HepG2 (cell line): ENCODE results near the gene RAD18. TPM values are rescaled to one million over a fixed set of nuclear protein-coding genes. Genes with fewer than 3 reads are reported as not detected.

Experiments
- ATAC-seq: fragments of 200-7000 bp; cut with Tn5 transposase; 3 replicates; pipeline ENCODE4 v1.9.1; 2020; ENCODE audit warnings: mild to moderate bottlenecking, moderate library complexity
- BruUV-seq: library from RNA; stranded (reverse); fragments of 400-500 nt; replicated peaks from 2 replicates; lab custom pipeline; 2021; lab: Mats Ljungman, UMichigan
- CTCF ChIA-PET: fragments of 300-600 bp; formaldehyde crosslinking; extraction: SDS; loops from one replicate; lab custom pipeline; 2021; ENCODE audit warnings: low total read pairs, inconsistent platforms, low intra/inter-chr PET ratio; lab: Yijun Ruan, JAX
- POLR2A ChIA-PET: fragments of 350-600 bp; sonication (Branson Sonifier 250); formaldehyde crosslinking; loops from one replicate; lab custom pipeline; 2020; ENCODE audit warnings: antibody characterized with exemption, inconsistent platforms; lab: Yijun Ruan, JAX
- DNase-seq: peaks from one replicate; pipeline ENCODE4 v3.0.0-alpha.2; 2015; ENCODE audit warnings: low spot score
- FAIRE-seq: peaks from 3 replicates; lab custom pipeline; 2011; peaks lifted over from hg19 to GRCh38; lab: Jason Lieb, UNC
- H2AFZ ChIP-seq: one replicate; pipeline ENCODE4 v1.6.1; 2011; ENCODE audit warnings: low read length, inconsistent platforms
- H3K27ac ChIP-seq: fragments of 300-600 bp; 3 replicates; pipeline ENCODE4 v1.8.0; 2011; ENCODE audit warnings: mixed run types, mild to moderate bottlenecking, mixed read lengths, low read length, inconsistent platforms; ENCODE audit not compliant: insufficient read depth; ENCODE audit errors: extremely low read length
- H3K27me3 ChIP-seq, 2 experiments: fragments of 200-600 bp in 1 of 2; 2 replicates in 1 of 2; 3 replicates in 1 of 2; pipeline versions ENCODE4 v1.6.0 to v1.8.0; 2011; ENCODE audit warnings: low read length in 2 of 2, mild to moderate bottlenecking in 2 of 2, moderate library complexity in 2 of 2, inconsistent platforms in 1 of 2; ENCODE audit not compliant: insufficient read depth in 2 of 2, control insufficient read depth in 1 of 2
- H3K36me3 ChIP-seq, 2 experiments: fragments of 200-600 bp in 1 of 2; replicated peaks in 1 of 2; 2 replicates in 1 of 2; 3 replicates in 1 of 2; pipeline versions ENCODE4 v1.5.1 to v1.8.0; 2011; ENCODE audit warnings: low read length in 2 of 2, inconsistent platforms in 1 of 2; ENCODE audit not compliant: insufficient read depth in 2 of 2, control insufficient read depth in 1 of 2
- H3K4me1 ChIP-seq: 2 replicates; pipeline ENCODE4 v1.5.1; 2012; ENCODE audit warnings: low read length, inconsistent platforms; ENCODE audit not compliant: insufficient read depth
- H3K4me2 ChIP-seq: 2 replicates; pipeline ENCODE4 v1.6.0; 2011; ENCODE audit warnings: low read depth, low read length, inconsistent platforms
- H3K4me3 ChIP-seq, 3 experiments: fragments of 200-600 bp in 1 of 3; sonication (generic), shearing (Covaris generic) in 1 of 3; replicated peaks in 1 of 3; 2 replicates each; pipeline ENCODE4 v1.5.1; 2011 to 2016; ENCODE audit warnings: low read length in 3 of 3, inconsistent platforms in 2 of 3, low read depth in 2 of 3, mild to moderate bottlenecking in 2 of 3, control low read depth in 1 of 3, mixed read lengths in 1 of 3; ENCODE audit not compliant: insufficient read depth in 1 of 3
- H3K79me2 ChIP-seq: one replicate; pipeline ENCODE4 v1.6.1; 2011; ENCODE audit warnings: low read length, inconsistent platforms; ENCODE audit not compliant: insufficient read depth
- H3K9ac ChIP-seq: 2 replicates; pipeline ENCODE4 v1.6.0; 2011; ENCODE audit warnings: mild to moderate bottlenecking, low read depth, low read length, inconsistent platforms; ENCODE audit not compliant: insufficient read depth
- H3K9me3 ChIP-seq: 2 replicates; pipeline ENCODE4 v1.5.1; 2012; ENCODE audit warnings: mild to moderate bottlenecking, low read length
- H4K20me1 ChIP-seq: 2 replicates; pipeline ENCODE4 v1.6.0; 2011; ENCODE audit warnings: inconsistent platforms, mild to moderate bottlenecking, low read length, moderate library complexity; ENCODE audit not compliant: insufficient read depth
- CC2D1A ChIP-seq: sonication (generic); formaldehyde crosslinking; IDR thresholded peaks from 2 replicates; pipeline ENCODE4 v1.8.1; 2023; ENCODE audit warnings: mild to moderate bottlenecking, missing genetic modification reagents
- FIP1L1 ChIP-seq: fragments of 200-400 bp; formaldehyde crosslinking; IDR thresholded peaks from 2 replicates; pipeline ENCODE4 v1.6.1; 2018; ENCODE audit warnings: low read depth, mild to moderate bottlenecking, low read length, moderate library complexity, borderline replicate concordance; ENCODE audit not compliant: insufficient read depth
- FOXA3 ChIP-seq: IDR thresholded peaks from 2 replicates; pipeline ENCODE4 v1.6.1; 2016; ENCODE audit warnings: missing genetic modification reagents, missing compliant biosample characterization
- GATAD1 ChIP-seq: IDR thresholded peaks from 2 replicates; pipeline ENCODE4 v1.6.1; 2016; ENCODE audit warnings: missing genetic modification reagents, missing compliant biosample characterization
- HMGA1 ChIP-seq: sonication (generic); formaldehyde crosslinking; conservative IDR thresholded peaks from 2 replicates; pipeline ENCODE4 v1.4.0; 2020; ENCODE audit warnings: missing genetic modification reagents
- KLF11 ChIP-seq: IDR thresholded peaks from 2 replicates; pipeline ENCODE4 v1.6.1; 2016; ENCODE audit warnings: missing compliant biosample characterization
- LBX2 ChIP-seq: sonication (generic); formaldehyde crosslinking; IDR thresholded peaks from 2 replicates; pipeline ENCODE4 v1.5.0; 2020; ENCODE audit warnings: missing genetic modification reagents, mild to moderate bottlenecking, borderline replicate concordance
- MBD4 ChIP-seq: IDR thresholded peaks from 2 replicates; pipeline ENCODE4 v1.6.1; 2012; ENCODE audit warnings: low read length, inconsistent platforms, borderline replicate concordance
- NR2C2 ChIP-seq: sonication (generic); formaldehyde crosslinking; IDR thresholded peaks from 2 replicates; pipeline ENCODE4 v1.4.0; 2020; ENCODE audit warnings: missing genetic modification reagents, mild to moderate bottlenecking, moderate library complexity, borderline replicate concordance
- NR2F6 ChIP-seq, 2 experiments: IDR thresholded peaks; 2 replicates each; pipeline ENCODE4 v1.6.1; 2016; ENCODE audit warnings: antibody characterized with exemption in 1 of 2, mild to moderate bottlenecking in 1 of 2
- RELA ChIP-seq: sonication (generic); formaldehyde crosslinking; IDR thresholded peaks from 2 replicates; pipeline ENCODE4 v1.4.0; 2020; ENCODE audit warnings: missing genetic modification reagents
- RFXAP ChIP-seq: sonication (generic); formaldehyde crosslinking; IDR thresholded peaks from 2 replicates; pipeline ENCODE4 v1.4.0; 2020; ENCODE audit warnings: missing genetic modification reagents, borderline replicate concordance
- THAP11 ChIP-seq: IDR thresholded peaks from 2 replicates; pipeline ENCODE4 v1.6.1; 2016; ENCODE audit warnings: missing biosample characterization, missing genetic modification reagents
- THAP9 ChIP-seq: sonication (generic); formaldehyde crosslinking; IDR thresholded peaks from 2 replicates; pipeline ENCODE4; 2020; ENCODE audit warnings: missing genetic modification reagents, mild to moderate bottlenecking, borderline replicate concordance
- ZFP41 ChIP-seq: sonication (generic); formaldehyde crosslinking; IDR thresholded peaks from 2 replicates; pipeline ENCODE4 v1.4.0; 2020; ENCODE audit warnings: mild to moderate bottlenecking, missing genetic modification reagents, borderline replicate concordance
- ZNF326 ChIP-seq: sonication (generic); formaldehyde crosslinking; IDR thresholded peaks from 2 replicates; pipeline ENCODE4 v1.4.0; 2020; ENCODE audit warnings: missing genetic modification reagents, borderline replicate concordance
- WGBS: methylation state at CpG from one replicate; pipeline ENCODE4 v1.1.6; 2017; ENCODE audit warnings: low lambda C conversion rate; 5-methylcytosine and 5-hydroxymethylcytosine counted together
- in situ Hi-C: cut with HindIII; loops from 2 replicates; pipeline ENCODE4 v1.10.0; 2017; ENCODE audit warnings: low pct_unique_long_range_greater_than_20kb; ENCODE audit not compliant: extremely low pct_ligation_motif_present
- intact Hi-C: fragments of 100-400 bp; cut with micrococcal nuclease; formaldehyde crosslinking; loops from one replicate; pipeline ENCODE4 v1.10.0; 2022; ENCODE audit not compliant: unreplicated experiment
- polyA plus RNA-seq, 8 experiments: library from polyadenylated mRNA; depleted of rRNA in 3 of 8; stranded (reverse) in 7 of 8; unstranded in 1 of 8; fragments of >200 nt; fragmentation: Illumina TruSeq in 4 of 8; extraction: Trizol in 4 of 8; gene quantifications; 2 replicates each; pipeline versions ENCODE4 v1.2.1 to v1.2.3, GENCODE V29; 2011 to 2016; ENCODE audit warnings: low read depth in 4 of 8, missing spikeins in 1 of 8, mixed read lengths in 1 of 8; ENCODE audit not compliant: insufficient read depth in 1 of 8
- total RNA-seq, 5 experiments: library from RNA; depleted of rRNA; stranded (reverse); fragments of >200 nt; fragmentation: Illumina TruSeq; extraction: Trizol; gene quantifications; 2 replicates each; pipeline ENCODE4 v1.2.3, GENCODE V29; 2016; ENCODE audit warnings: low read depth in 1 of 5
- TF ChIP-seq, protein P1 (sequence below): sonication (generic); formaldehyde crosslinking; conservative IDR thresholded peaks from 2 replicates; pipeline ENCODE4 v1.8.0; 2022; ENCODE audit warnings: low read depth, missing genetic modification reagents
- TF ChIP-seq, protein P2 (sequence below): sonication (generic); formaldehyde crosslinking; conservative IDR thresholded peaks from 2 replicates; pipeline ENCODE4 v1.4.0; 2020; ENCODE audit warnings: mild to moderate bottlenecking, missing genetic modification reagents, moderate library complexity

Gene RAD18
- total and polyA plus RNA-seq, 2 of the 13 experiments (the other 11 are each of a cell fraction or from before 2014, with no cell fraction given): 5.9 to 20.7 TPM

DNA sequence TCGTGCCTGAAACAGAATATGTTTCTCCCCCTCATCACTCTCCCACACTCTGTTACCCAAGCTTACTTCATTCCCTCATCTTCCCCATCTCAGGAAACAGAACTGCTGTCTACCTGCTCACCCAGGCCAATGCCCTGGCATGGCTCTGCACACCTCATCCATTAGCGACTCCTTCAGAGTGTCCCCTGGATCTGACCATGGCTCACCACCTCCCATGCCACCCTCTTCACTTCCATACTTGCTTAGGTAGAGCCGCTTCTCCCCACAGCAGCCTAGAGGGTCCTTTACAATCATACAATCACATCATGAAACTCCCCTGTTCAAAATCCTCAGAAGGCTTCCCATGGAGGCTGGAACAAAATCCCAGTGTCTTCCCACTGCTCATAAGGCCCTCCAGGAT, 33.9 kb upstream of the RAD18 start:
- peaks cover 8% of the 10 kb centered on the region; the same call in 1 of the 2 replicates for H3K4me1 ChIP-seq
- H3K79me2 ChIP-seq: no peaks in the 10 kb centered on the region
- H3K4me2 ChIP-seq: no peak overlapping the region
- intact Hi-C loops: no loop called here
- TF ChIP-seq, protein P1, sequence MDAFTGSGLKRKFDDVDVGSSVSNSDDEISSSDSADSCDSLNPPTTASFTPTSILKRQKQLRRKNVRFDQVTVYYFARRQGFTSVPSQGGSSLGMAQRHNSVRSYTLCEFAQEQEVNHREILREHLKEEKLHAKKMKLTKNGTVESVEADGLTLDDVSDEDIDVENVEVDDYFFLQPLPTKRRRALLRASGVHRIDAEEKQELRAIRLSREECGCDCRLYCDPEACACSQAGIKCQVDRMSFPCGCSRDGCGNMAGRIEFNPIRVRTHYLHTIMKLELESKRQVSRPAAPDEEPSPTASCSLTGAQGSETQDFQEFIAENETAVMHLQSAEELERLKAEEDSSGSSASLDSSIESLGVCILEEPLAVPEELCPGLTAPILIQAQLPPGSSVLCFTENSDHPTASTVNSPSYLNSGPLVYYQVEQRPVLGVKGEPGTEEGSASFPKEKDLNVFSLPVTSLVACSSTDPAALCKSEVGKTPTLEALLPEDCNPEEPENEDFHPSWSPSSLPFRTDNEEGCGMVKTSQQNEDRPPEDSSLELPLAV (CRISPR knock-in tag): no peak
- TF ChIP-seq LBX2 (CRISPR knock-in tag): no peak
- no peak for TF ChIP-seq FIP1L1
- TF ChIP-seq, protein P2, sequence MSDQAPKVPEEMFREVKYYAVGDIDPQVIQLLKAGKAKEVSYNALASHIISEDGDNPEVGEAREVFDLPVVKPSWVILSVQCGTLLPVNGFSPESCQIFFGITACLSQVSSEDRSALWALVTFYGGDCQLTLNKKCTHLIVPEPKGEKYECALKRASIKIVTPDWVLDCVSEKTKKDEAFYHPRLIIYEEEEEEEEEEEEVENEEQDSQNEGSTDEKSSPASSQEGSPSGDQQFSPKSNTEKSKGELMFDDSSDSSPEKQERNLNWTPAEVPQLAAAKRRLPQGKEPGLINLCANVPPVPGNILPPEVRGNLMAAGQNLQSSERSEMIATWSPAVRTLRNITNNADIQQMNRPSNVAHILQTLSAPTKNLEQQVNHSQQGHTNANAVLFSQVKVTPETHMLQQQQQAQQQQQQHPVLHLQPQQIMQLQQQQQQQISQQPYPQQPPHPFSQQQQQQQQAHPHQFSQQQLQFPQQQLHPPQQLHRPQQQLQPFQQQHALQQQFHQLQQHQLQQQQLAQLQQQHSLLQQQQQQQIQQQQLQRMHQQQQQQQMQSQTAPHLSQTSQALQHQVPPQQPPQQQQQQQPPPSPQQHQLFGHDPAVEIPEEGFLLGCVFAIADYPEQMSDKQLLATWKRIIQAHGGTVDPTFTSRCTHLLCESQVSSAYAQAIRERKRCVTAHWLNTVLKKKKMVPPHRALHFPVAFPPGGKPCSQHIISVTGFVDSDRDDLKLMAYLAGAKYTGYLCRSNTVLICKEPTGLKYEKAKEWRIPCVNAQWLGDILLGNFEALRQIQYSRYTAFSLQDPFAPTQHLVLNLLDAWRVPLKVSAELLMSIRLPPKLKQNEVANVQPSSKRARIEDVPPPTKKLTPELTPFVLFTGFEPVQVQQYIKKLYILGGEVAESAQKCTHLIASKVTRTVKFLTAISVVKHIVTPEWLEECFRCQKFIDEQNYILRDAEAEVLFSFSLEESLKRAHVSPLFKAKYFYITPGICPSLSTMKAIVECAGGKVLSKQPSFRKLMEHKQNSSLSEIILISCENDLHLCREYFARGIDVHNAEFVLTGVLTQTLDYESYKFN (CRISPR knock-in tag): no peak
- no peak for TF ChIP-seq NR2C2 (CRISPR knock-in tag)
- TF ChIP-seq RFXAP (CRISPR knock-in tag): no peak
- no peak for TF ChIP-seq ZNF326 (CRISPR knock-in tag)
- no peak for TF ChIP-seq THAP9 (CRISPR knock-in tag)
- TF ChIP-seq MBD4: no peak
- TF ChIP-seq CC2D1A: no peak
- TF ChIP-seq THAP11 (CRISPR knock-in tag): no peak
- no peak for TF ChIP-seq HMGA1 (CRISPR knock-in tag)
- TF ChIP-seq KLF11 (CRISPR knock-in tag): no peak
- TF ChIP-seq RELA (CRISPR knock-in tag): no peak
- no peak for TF ChIP-seq NR2F6 (IDR thresholded peaks at IDR 0.05)
- no peak for TF ChIP-seq NR2F6 (CRISPR knock-in tag; IDR thresholded peaks at IDR 0.05)
- TF ChIP-seq FOXA3 (CRISPR knock-in tag): no peak
- TF ChIP-seq GATAD1 (CRISPR knock-in tag): no peak
- TF ChIP-seq ZFP41 (CRISPR knock-in tag): no peak
- WGBS: 59% methylated on average over 3 of the region's 3 CpGs
- H2AFZ ChIP-seq: no peak overlapping the region
- no peaks in the 10 kb centered on the region for H3K9me3 ChIP-seq
- H3K4me3 ChIP-seq: no peak overlapping the region
- no TSS peak for BruUV-seq
- H3K27me3 ChIP-seq: peaks cover 0 to 8% of the 10 kb centered on the region in 2 experiments; a peak in 2 of 5 replicates
- H3K36me3 ChIP-seq: no peaks in the 10 kb centered on the region
- no peak for DNase-seq
- no peak for ATAC-seq
- POLR2A ChIA-PET: no interaction called here
- H4K20me1 ChIP-seq: no peaks in the 10 kb centered on the region
- H3K27ac ChIP-seq: no peak overlapping the region
- in situ Hi-C loops: no loop called here
- H3K9ac ChIP-seq: no peak overlapping the region
- CTCF ChIA-PET: interaction anchor here (1.4 to 1.8 kb wide), 2 partner anchors 70 to 305 kb away, joined by 5 read pairs; no protein-coding TSS in a partner anchor
- no peak for FAIRE-seq
